ENCODE data around the gene MAD2L1BP.

MAD2L1BP gene

DNA sequence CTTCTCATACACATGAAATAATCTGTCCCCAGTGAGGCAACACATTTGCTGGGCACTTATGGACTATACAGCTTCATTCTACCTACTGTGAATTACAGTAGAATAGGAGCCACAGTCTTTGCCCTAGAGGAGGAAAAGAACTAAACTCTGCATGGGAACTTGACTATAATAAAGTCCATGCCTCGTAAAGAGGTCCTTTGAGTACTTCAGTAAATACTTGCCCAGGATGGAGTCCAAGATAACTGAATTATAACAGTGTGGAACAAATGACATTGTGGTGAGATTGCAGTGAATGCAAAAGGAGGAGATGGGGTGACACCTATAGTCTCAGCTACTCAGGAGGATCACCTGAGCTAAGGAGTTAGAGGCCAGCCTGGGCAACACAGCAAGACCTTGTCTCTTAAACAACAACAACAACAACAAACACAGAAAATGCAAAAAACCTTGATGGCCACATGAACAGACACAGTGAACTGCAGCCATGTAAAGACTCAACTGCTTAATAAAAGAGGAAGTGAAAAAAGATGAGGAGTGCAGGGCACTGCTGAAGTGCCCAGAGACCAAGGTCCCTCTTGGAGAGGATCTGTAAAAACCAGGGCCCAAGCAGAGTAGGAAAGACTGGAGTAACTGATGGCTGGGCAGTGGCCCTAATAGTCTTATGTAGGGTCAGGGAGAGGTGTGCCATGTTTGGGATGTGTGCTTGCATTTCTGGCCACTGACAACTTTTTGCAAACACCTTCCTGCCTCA lies 48.2 kb downstream of the MAD2L1BP start:
- no peak for DNase-seq

DNA sequence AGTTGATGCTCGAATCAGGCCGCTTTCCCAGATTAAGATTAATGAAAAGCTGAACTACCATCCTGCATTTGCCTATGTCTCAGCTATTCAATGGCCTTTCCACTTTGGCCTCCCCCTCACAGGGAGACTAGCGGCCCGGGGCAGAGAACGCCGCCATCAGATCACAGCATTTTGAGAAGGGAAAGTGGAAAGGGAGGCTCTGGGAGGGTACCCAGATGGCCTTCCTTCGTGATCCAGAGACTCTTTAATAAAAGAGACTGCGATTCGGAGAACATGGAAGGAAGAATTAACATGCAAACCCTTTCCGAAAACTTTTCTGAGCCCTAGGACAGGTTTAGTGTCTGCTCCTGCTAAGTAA lies 51.4 kb downstream of the MAD2L1BP start:
- DNase-seq = no peak

DNA sequence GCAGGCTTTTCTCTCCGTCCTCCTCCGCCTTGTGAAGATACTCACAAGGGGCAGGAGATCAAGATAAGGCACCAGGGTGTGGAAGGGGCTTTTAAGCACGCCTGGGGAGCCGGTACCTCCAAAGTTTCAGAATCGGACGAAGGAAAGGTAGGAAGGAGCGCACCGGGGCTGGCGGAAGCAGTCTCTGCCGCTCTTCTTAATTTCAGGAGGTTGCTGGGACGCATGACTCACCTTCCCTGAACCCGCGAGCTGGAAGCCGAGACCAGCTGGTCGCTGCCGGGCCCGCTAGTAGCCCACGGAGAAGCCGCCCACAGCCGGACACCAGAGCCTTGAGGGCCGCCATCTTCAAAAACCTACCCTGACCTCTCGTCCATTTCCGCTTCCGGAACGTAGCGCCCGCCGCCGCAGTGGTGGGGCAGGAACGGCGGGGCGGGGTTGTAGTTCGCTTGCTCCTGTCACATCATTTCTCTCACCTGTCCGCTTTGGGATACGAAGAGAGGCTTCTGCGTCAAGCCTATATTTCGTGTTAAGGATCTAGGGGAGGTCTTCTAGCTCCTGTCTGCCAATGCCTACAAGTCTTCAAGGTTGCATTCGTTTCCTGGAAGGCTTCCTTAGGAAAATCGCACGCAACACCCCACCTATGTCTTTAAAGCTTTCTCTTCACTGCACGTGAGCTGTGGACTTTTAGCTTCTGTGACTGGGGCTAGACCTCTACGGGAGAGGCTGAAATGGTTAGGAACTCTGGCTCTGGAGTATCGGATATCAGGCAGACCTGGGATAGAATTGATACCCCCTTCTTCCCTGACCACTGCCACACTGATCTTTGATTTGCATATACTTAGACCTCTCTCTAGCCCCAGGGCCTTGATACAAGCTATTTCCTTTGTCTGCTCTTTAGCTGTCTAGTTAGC lies 52.1 kb downstream of the MAD2L1BP start, which contains the start of gene MRPS18A:
Gene MRPS18A (minus strand): TSS at position 355 of the 911 bp plus-strand sequence. CDS start 12 bp downstream, at position 343.
- peak; percentile 64 for DNase-seq

DNA sequence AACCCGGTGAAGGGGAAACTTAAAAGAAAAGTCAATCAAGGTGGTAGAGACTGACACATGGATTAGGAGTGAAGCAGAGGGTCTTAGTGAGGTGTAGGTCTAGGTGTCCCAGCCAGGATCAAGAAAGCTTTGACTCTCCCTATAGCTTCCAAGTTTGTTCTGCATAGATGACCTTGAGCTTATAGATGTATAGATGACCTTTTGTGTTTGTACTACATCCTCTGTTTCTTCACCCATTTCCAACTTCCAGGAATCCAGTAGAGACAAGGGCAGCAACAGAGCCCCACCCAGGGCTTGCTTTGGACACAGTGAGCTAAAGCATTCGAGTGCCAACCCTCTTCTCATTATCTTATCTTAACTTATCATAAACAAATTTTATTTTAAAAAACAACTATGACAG lies 53.8 kb downstream of the MAD2L1BP start:
- no peak for DNase-seq

Data from NCI-H526 treated with DMSO at 0.1 percent for 48 hours (cell line).